Subcutaneous abdominal adipose tissue (tissue), 5 donors: ENCODE results near the gene TTN.
"Not testable (repeated sequence)": the region's sequence is repeated elsewhere in the genome, so short reads cannot be mapped to it uniquely, and the experiment has no call there.

Experiments
- H3K27ac ChIP-seq: one replicate; pipeline ENCODE4 v1.7.0; 2013; ENCODE audit warnings: low read depth, mild to moderate bottlenecking, inconsistent platforms, low read length, moderate library complexity
- H3K27me3 ChIP-seq, 5 donors: one replicate each; pipeline ENCODE4 v1.7.0; 2013; ENCODE audit warnings: low read length in 5 of 5, inconsistent platforms in 1 of 5; ENCODE audit not compliant: control insufficient read depth in 5 of 5, insufficient read depth in 4 of 5
- H3K36me3 ChIP-seq, 5 donors: one replicate each; pipeline ENCODE4 v1.7.0; 2013; ENCODE audit warnings: low read length in 5 of 5; ENCODE audit not compliant: control insufficient read depth in 5 of 5, insufficient read depth in 5 of 5
- H3K4me1 ChIP-seq, 5 donors: one replicate each; pipeline ENCODE4 v1.7.0; 2013; ENCODE audit warnings: low read length in 5 of 5, mild to moderate bottlenecking in 3 of 5, moderate library complexity in 1 of 5; ENCODE audit not compliant: control insufficient read depth in 5 of 5, insufficient read depth in 5 of 5
- H3K4me3 ChIP-seq, 5 donors: one replicate each; pipeline ENCODE4 v1.7.0; 2013; ENCODE audit warnings: low read length in 5 of 5, low read depth in 1 of 5
- H3K9ac ChIP-seq, 5 donors: one replicate each; pipeline ENCODE4 v1.7.0; 2013; ENCODE audit warnings: low read length in 5 of 5, mild to moderate bottlenecking in 4 of 5, moderate library complexity in 3 of 5
- H3K9me3 ChIP-seq, 5 donors: one replicate each; pipeline ENCODE4 v1.7.0; 2013; ENCODE audit warnings: low read length in 5 of 5; ENCODE audit not compliant: control insufficient read depth in 5 of 5
- donor health status: healthy.
- donor health status: healthy.
- donor health status: healthy.
- donor health status: healthy.
- donor health status: healthy.

The TTN gene

DNA sequence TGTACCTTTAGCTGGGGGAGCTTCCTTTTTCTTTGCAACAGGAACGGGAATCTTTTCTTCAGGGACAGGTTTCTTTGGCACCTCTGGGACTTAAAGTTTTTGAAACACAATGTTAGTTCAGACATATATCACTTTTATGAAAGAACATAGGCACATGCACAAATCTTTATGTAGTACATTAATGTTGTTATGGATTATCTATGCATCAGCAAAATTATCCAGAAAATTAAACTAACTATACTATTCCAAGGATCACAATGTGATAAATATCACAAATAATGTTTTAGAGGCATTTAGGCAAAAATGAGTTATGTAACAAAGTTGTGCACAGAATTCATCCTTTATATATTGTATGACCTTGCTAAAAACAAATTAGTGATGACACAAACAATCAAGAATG lies 117.4 kb downstream of the TTN start:
- Histone ChIP-seq H3K36me3 (peaks cover 0 to 3% (median 2%) of the 10 kb centered on the region in 5 donors), H3K4me1 (no peaks in the 10 kb centered on the region), H3K27me3 (no peaks in the 10 kb centered on the region)

GRCh38 chr2:178683877-178684276 lies 123.3 kb downstream of the TTN start:
- Histone ChIP-seq H3K27me3 (no peaks in the 10 kb centered on the region), H3K4me1 (no peaks in the 10 kb centered on the region), H3K4me3 (no peak overlapping the region), H3K36me3 (peaks cover 0 to 7% (median 2%) of the 10 kb centered on the region in 5 donors), H3K9me3 (no peaks in the 10 kb centered on the region), H3K27ac (no peak overlapping the region), H3K9ac (no peak overlapping the region)

More for the DNA sequence above, 117.4 kb downstream of the TTN start:
- Histone ChIP-seq H3K9ac (no peak overlapping the region), H3K4me3 (no peak overlapping the region), H3K27ac (no peak overlapping the region), H3K9me3 (no peaks in the 10 kb centered on the region)

GRCh38 chr2:178681081-178681480 lies 126.1 kb downstream of the TTN start:
- Histone ChIP-seq H3K36me3 (peaks cover 0 to 7% (median 0%) of the 10 kb centered on the region in 5 donors), H3K4me1 (no peaks in the 10 kb centered on the region), H3K9ac (no peak overlapping the region), H3K27me3 (no peaks in the 10 kb centered on the region), H3K4me3 (no peak overlapping the region), H3K27ac (no peak overlapping the region), H3K9me3 (no peaks in the 10 kb centered on the region)

DNA sequence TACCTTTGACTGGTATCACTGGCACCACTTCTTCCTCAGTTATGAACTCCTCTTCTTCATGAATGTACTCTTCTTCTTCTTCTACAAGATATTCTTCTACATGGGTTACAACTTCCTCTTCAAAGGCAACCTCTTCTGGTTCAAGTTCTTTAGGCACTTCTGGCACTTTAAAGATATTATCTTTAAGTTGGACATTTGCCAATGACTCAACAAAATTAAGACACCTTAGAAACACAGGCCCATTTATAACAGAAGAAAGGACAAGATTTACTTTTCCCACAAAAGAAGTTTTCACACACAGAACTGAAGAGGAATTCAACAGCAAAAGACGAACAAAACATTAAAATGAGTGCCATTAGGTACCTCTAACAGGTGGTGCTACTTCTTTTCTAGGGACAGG lies 127.3 kb downstream of the TTN start:
- H3K27ac ChIP-seq: no peak overlapping the region
- H3K27me3 ChIP-seq: no peaks in the 10 kb centered on the region
- no peaks in the 10 kb centered on the region for H3K9me3 ChIP-seq
- H3K4me3 ChIP-seq: no peak overlapping the region
- no peaks in the 10 kb centered on the region for H3K4me1 ChIP-seq
- H3K9ac ChIP-seq: no peak overlapping the region
- H3K36me3 ChIP-seq: peaks cover 0 to 7% (median 0%) of the 10 kb centered on the region in 5 donors

DNA sequence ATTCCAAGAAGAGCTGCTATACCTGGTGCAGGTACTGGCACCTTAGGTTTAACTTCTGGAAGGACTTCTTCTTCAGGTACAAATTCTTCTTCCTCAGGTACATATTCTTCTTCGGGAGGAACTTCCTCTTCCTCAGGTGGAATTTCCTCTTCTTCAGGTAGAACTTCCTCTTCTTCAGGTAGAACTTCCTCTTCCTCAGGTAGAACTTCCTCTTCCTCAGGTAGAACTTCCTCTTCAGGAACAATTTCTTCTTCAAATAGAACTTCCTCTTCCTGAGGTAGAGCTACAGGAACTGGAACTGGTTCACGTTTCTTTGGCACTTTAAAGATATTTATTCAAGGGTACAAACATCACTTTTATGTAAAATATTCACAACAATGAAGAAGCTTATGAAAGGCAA lies 129.6 kb downstream of the TTN start:
- no peaks in the 10 kb centered on the region for H3K27me3 ChIP-seq
- H3K4me3 ChIP-seq: no peak overlapping the region
- H3K36me3 ChIP-seq: peaks cover 0 to 4% (median 0%) of the 10 kb centered on the region in 5 donors
- H3K9me3 ChIP-seq: no peaks in the 10 kb centered on the region
- no peaks in the 10 kb centered on the region for H3K4me1 ChIP-seq
- no peak overlapping the region for H3K9ac ChIP-seq
- no peak overlapping the region for H3K27ac ChIP-seq

- no peak overlapping the region for H3K4me3 ChIP-seq
- H3K27ac ChIP-seq: no peak overlapping the region
- H3K9ac ChIP-seq: no peak overlapping the region
- no peaks in the 10 kb centered on the region for H3K4me1 ChIP-seq
- H3K27me3 ChIP-seq: no peaks in the 10 kb centered on the region
- H3K9me3 ChIP-seq: no peaks in the 10 kb centered on the region
- H3K36me3 ChIP-seq: peaks cover 0 to 5% (median 0%) of the 10 kb centered on the region in 5 donors
Measured at GRCh38 chr2:178676046-178676445, 131.2 kb downstream of the TTN start.

DNA sequence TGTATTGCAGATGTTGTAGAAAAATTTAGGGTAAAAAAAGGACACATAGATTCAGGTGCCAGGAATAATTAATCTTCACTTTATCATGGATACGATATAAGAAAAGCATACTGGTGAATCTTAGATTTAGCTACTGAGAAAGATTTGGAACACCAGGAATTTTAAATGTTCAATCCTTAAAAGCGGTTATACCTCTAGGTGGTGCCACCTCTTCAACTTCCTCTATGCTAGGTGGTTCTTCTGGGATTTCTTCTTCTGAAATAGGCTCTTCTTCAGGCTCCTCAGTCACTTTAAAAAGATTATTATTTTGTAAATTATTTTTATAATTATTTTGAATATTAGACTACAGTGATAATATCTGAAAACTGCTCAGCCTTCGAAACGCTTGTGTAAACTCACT lies 133.1 kb downstream of the TTN start:
- peaks cover 0 to 3% (median 0%) of the 10 kb centered on the region in 5 donors for H3K36me3 ChIP-seq
- no peaks in the 10 kb centered on the region for H3K27me3 ChIP-seq

GRCh38 chr2:178666458-178666857 lies 140.8 kb downstream of the TTN start:
- H3K4me3 ChIP-seq: no peak overlapping the region
- no peaks in the 10 kb centered on the region for H3K36me3 ChIP-seq
- no peak overlapping the region for H3K9ac ChIP-seq
- no peaks in the 10 kb centered on the region for H3K4me1 ChIP-seq
- no peak overlapping the region for H3K27ac ChIP-seq
- H3K9me3 ChIP-seq: no peaks in the 10 kb centered on the region
- H3K27me3 ChIP-seq: no peaks in the 10 kb centered on the region

More for the DNA sequence above, 133.1 kb downstream of the TTN start:
- Histone ChIP-seq H3K27ac (no peak overlapping the region), H3K4me3 (no peak overlapping the region), H3K4me1 (no peaks in the 10 kb centered on the region), H3K9ac (no peak overlapping the region), H3K9me3 (no peaks in the 10 kb centered on the region)

DNA sequence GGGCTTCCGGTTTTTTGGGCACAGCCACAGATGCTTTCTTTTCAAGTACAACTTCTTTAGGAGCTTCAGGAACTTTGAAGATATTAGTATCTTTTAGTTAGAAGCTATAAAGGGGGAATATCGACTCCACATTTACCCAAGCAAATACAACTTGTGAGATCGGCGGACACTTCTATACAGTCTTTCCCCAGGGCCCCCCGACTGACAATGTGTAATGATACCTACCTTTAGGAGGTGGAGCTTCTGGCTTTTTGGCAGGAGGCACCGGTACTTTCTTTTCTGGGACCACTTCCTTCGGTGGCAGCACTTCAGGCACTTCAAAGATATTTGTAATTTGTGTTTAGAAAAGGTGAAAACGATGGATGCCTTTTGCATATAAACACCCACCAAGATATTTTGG lies 148.7 kb downstream of the TTN start:
- not testable (repeated sequence) for H3K9me3 ChIP-seq, H3K9ac ChIP-seq, H3K36me3 ChIP-seq, H3K4me3 ChIP-seq, H3K27ac ChIP-seq, H3K4me1 ChIP-seq, H3K27me3 ChIP-seq

DNA sequence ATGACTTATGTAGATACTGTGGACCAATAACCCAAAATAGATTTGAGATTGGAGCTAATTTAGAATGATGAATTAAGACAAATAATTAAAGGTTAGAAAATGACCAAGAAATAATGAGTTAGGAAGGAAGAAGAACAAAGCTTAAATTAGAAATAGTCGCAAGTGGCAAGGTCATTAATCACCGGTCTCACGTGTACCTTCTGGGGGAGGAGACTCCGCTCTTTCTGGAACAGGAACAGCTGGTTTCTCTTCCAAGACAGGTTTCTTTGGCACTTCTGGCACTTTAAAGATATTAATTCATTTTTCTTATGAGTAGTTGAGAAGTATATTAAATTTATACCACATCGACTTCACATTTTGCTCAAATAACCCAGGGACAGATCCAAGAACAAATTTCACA lies 156.7 kb downstream of the TTN start:
- Histone ChIP-seq H3K27ac (no peak overlapping the region), H3K4me3 (no peak overlapping the region), H3K27me3 (no peaks in the 10 kb centered on the region), H3K36me3 (peaks cover 0 to 5% (median 0%) of the 10 kb centered on the region in 5 donors), H3K9me3 (no peaks in the 10 kb centered on the region), H3K9ac (no peak overlapping the region), H3K4me1 (no peaks in the 10 kb centered on the region)

- no peaks in the 10 kb centered on the region for H3K4me1 ChIP-seq
- peaks cover 0 to 9% (median 0%) of the 10 kb centered on the region in 5 donors for H3K36me3 ChIP-seq
- no peaks in the 10 kb centered on the region for H3K9me3 ChIP-seq
- no peak overlapping the region for H3K27ac ChIP-seq
- H3K9ac ChIP-seq: no peak overlapping the region
- no peak overlapping the region for H3K4me3 ChIP-seq
- H3K27me3 ChIP-seq: no peaks in the 10 kb centered on the region
Measured at GRCh38 chr2:178644919-178645318, 162.3 kb downstream of the TTN start.
